ENCODE measurements around the gene MBD1. TPM values are rescaled to one million over a fixed set of nuclear protein-coding genes. Genes with fewer than 3 reads are reported as not detected.

MBD1 gene
- total RNA-seq, 1 donor from 2014 or later = 58.5 TPM

Other genes starting within 250 kb of the MBD1 start
- 1.1 TPM for gene MYO5B, start 86.4 kb downstream of the MBD1 start, total RNA-seq
- not detected for gene CFAP53, start 15.0 kb downstream of the MBD1 start, total RNA-seq
- 38.2 TPM for gene CXXC1, start 6.2 kb upstream of the MBD1 start, total RNA-seq
- gene SKA1, start 93.5 kb upstream of the MBD1 start, total RNA-seq = 0.20 TPM

Measured in left ventricle myocardium superior (tissue), 1 donor.